Measurements from ENCODE around the gene SIPA1. TPM values are rescaled to one million over a fixed set of nuclear protein-coding genes. Genes with fewer than 3 reads are reported as not detected.

Gene SIPA1
- total and polyA plus RNA-seq, 9 of the 15 experiments (the other 6 are each of a cell fraction or from before 2014, with no cell fraction given): 0.25 to 85.8 (median 16.8) TPM

DNA sequence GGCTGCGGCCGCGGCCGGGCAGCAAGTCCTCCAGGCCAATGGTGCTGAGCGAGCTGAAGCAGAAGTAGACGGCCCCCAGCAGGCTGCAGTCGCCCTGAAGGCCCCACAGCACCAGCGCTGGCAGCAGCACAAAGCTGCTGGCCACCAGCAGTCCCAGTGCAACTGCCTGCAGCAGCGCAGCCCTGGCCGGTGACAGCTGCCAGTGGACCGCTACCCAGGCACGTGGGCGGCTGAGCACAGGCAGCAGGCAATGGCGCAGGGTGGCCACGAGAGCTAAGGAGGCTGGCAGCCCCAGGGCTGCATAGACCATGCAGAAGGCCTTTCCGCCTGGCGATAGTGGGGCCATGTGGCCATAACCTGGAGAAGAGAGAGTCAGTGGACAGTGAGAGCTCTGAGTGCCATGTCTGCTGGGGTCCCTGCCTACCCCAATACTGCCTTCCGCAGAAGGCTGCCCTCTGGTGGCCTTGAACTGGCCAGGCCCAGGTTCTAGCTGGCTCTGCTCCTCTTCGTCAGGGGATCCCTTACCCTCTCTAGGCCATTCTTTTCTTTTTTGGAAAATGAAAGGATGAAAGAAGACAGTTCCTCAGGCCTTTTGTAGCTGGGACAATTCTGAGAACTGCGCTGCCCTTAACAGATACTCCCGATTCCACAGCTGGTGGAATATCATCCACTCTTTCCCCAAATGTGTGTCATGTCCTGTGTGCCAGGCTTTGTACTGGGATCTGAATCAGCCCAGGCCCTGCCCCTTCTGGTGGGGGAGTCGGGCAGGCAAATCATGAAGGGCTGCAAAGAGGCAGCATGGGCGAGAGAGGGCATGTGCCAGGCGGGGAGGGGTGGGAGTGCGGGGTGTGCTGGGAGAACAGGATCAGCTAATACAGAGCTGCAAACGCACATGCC is 44.1 kb upstream of the SIPA1 start (continued):
- TF ChIP-seq, protein P1, sequence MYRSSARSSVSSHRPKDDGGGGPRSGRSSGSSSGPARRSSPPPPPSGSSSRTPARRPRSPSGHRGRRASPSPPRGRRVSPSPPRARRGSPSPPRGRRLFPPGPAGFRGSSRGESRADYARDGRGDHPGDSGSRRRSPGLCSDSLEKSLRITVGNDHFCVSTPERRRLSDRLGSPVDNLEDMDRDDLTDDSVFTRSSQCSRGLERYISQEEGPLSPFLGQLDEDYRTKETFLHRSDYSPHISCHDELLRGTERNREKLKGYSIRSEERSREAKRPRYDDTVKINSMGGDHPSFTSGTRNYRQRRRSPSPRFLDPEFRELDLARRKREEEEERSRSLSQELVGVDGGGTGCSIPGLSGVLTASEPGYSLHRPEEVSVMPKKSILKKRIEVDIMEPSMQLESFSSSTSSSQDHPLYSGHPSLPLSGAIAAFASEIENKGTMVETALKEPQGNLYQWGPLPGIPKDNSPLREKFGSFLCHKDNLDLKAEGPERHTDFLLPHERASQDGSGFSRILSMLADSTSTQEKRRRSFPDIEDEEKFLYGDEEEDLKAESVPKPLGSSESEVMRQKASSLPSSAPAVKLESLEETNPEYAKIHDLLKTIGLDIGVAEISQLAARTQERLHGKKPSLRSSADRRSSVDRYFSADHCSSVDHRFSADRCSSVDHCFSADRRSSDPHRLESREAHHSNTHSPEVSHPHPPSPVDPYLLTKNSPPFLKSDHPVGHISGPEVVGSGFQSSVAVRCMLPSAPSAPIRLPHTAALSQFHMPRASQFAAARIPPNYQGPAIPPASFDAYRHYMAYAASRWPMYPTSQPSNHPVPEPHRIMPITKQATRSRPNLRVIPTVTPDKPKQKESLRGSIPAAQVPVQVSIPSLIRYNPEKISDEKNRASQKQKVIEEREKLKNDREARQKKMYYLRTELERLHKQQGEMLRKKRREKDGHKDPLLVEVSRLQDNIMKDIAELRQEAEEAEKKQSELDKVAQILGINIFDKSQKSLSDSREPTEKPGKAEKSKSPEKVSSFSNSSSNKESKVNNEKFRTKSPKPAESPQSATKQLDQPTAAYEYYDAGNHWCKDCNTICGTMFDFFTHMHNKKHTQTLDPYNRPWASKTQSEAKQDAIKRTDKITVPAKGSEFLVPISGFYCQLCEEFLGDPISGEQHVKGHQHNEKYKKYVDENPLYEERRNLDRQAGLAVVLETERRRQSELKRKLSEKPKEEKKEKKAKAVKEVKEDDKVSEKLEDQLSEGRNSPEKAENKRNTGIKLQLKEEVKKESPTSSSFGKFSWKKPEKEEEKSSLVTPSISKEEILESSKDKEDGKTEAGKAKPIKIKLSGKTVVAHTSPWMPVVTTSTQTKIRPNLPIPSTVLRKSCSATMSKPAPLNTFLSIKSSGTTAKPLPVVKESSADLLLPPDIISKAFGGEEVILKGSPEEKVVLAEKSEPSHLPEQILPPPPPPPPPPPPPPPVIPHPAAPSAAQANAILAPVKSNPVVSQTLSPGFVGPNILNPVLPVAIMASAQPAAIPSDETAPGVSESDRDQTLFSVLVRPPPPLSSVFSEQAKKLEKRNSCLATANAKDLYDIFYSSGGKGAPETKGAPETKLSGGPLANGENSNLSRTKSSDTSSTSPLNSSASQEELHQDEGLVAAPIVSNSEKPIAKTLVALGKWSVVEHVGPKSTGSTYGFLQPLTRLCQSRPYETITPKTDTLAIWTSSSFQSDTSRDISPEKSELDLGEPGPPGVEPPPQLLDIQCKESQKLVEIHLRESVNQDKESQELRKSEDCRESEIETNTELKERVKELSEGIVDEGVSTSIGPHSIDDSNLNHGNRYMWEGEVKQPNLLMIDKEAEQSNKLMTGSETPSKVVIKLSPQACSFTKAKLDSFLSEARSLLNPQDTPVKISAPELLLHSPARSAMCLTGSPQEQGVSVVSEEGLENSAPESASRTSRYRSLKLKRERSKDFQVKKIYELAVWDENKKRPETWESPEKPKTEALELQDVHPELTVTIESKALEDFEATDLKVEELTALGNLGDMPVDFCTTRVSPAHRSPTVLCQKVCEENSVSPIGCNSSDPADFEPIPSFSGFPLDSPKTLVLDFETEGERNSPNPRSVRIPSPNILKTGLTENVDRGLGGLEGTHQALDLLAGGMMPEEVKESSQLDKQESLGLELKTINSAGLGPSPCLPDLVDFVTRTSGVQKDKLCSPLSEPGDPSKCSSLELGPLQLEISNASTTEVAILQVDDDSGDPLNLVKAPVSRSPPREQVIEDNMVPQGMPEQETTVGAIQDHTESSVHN (IDR thresholded peaks at IDR 0.05; ENCODE audit: borderline replicate concordance in 1 of 2, low read depth in 1 of 2): no peak
- TF ChIP-seq, protein P2, sequence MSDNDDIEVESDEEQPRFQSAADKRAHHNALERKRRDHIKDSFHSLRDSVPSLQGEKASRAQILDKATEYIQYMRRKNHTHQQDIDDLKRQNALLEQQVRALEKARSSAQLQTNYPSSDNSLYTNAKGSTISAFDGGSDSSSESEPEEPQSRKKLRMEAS (CRISPR knock-in tag; IDR thresholded peaks at IDR 0.05): 0 out of 2 replicates have a peak, but pooled peaks have one; percentile 20
- TF ChIP-seq ZNF212 (CRISPR knock-in tag; IDR thresholded peaks at IDR 0.05): no peak
- TF ChIP-seq, protein P3, sequence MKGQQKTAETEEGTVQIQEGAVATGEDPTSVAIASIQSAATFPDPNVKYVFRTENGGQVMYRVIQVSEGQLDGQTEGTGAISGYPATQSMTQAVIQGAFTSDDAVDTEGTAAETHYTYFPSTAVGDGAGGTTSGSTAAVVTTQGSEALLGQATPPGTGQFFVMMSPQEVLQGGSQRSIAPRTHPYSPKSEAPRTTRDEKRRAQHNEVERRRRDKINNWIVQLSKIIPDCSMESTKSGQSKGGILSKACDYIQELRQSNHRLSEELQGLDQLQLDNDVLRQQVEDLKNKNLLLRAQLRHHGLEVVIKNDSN (CRISPR knock-in tag; IDR thresholded peaks at IDR 0.05): no peak
- peak; percentile 29 to 54; a peak in 3 of 4 replicates for TF ChIP-seq RAD21 (CRISPR knock-in tag; conservative IDR thresholded peaks at IDR 0.05 in 1 of 2, IDR thresholded peaks at IDR 0.05 in 1 of 2)
